IMR-90 (cell line): ENCODE data around the gene OPCML. TPM values are rescaled to one million over a fixed set of nuclear protein-coding genes. Genes with fewer than 3 reads are reported as not detected.

Source experiments
- ATAC-seq: fragments of 200-7000 bp; cut with Tn5 transposase; 2 replicates; pipeline ENCODE4 v1.9.1; 2020; ENCODE audit warnings: low read depth, mild to moderate bottlenecking, moderate library complexity
- BruUV-seq: library from RNA; stranded (reverse); fragments of 400-500 nt; replicated peaks from 2 replicates; lab custom pipeline; 2021; lab: Mats Ljungman, UMichigan
- CTCF ChIA-PET: fragments of 300-600 bp; formaldehyde crosslinking; extraction: SDS; loops from one replicate; lab custom pipeline; 2021; ENCODE audit warnings: antibody characterized with exemption; lab: Yijun Ruan, JAX
- POLR2A ChIA-PET: fragments of 300-600 bp; sonication (Branson Sonifier 250); formaldehyde crosslinking; loops from one replicate; lab custom pipeline; 2022; ENCODE audit warnings: antibody characterized with exemption; ENCODE audit not compliant: unreplicated experiment; lab: Charles Lee
- DNase-seq: peaks from one replicate; pipeline ENCODE4 v3.0.0; 2013
- H2AFZ ChIP-seq: replicated peaks from 2 replicates; pipeline ENCODE3; 2013; ENCODE audit warnings: low read length, mild to moderate bottlenecking; ENCODE audit not compliant: poor library complexity
- H2AK5ac ChIP-seq: 2 replicates; pipeline ENCODE4 v1.6.1; 2013; ENCODE audit warnings: low read depth, low read length, inconsistent platforms
- H2AK9ac ChIP-seq: replicated peaks from 2 replicates; pipeline ENCODE3; 2013; ENCODE audit warnings: mild to moderate bottlenecking, low read depth, low read length, moderate library complexity; ENCODE audit not compliant: poor library complexity
- H2BK120ac ChIP-seq: 2 replicates; pipeline ENCODE4 v1.6.1; 2013; ENCODE audit warnings: low read depth, low read length, inconsistent platforms
- H2BK15ac ChIP-seq: 3 replicates; pipeline ENCODE4 v1.6.1; 2013; ENCODE audit warnings: low read depth, low read length, inconsistent platforms
- H2BK20ac ChIP-seq: 2 replicates; pipeline ENCODE4 v1.6.1; 2013; ENCODE audit warnings: low read depth, mild to moderate bottlenecking, inconsistent platforms, low read length, moderate library complexity
- H2BK5ac ChIP-seq: 2 replicates; pipeline ENCODE4 v1.6.1; 2013; ENCODE audit warnings: mild to moderate bottlenecking, low read depth, low read length, inconsistent platforms; ENCODE audit not compliant: poor library complexity, severe bottlenecking
- H3K14ac ChIP-seq: replicated peaks from 2 replicates; pipeline ENCODE4 v1.6.1; 2013; ENCODE audit warnings: low read depth, low read length, inconsistent platforms
- H3K18ac ChIP-seq: 2 replicates; pipeline ENCODE4 v1.6.1; 2013; ENCODE audit warnings: low read depth, low read length, control low read depth
- H3K23ac ChIP-seq: 2 replicates; pipeline ENCODE4 v1.6.1; 2013; ENCODE audit warnings: low read depth, low read length, inconsistent platforms
- H3K27ac ChIP-seq: 2 replicates; pipeline ENCODE4 v1.5.1; 2013; ENCODE audit warnings: mild to moderate bottlenecking, control low read depth, low read length; ENCODE audit not compliant: insufficient read depth
- H3K27me3 ChIP-seq: 2 replicates; pipeline ENCODE4 v1.6.1; 2013; ENCODE audit warnings: low read length; ENCODE audit not compliant: control insufficient read depth, insufficient read depth
- H3K36me3 ChIP-seq: 2 replicates; pipeline ENCODE4 v1.6.1; 2013; ENCODE audit warnings: low read length, mixed read lengths; ENCODE audit not compliant: control insufficient read depth, insufficient read depth
- H3K4ac ChIP-seq: 2 replicates; pipeline ENCODE4 v1.6.1; 2013; ENCODE audit warnings: low read depth, low read length, inconsistent platforms
- H3K4me1 ChIP-seq: 2 replicates; pipeline ENCODE4 v1.6.1; 2013; ENCODE audit warnings: low read length, mixed read lengths; ENCODE audit not compliant: control insufficient read depth, insufficient read depth
- H3K4me2 ChIP-seq: 2 replicates; pipeline ENCODE4 v1.6.1; 2013; ENCODE audit warnings: low read depth, mild to moderate bottlenecking, control low read depth, low read length, moderate library complexity
- H3K4me3 ChIP-seq: 2 replicates; pipeline ENCODE4 v1.5.1; 2013; ENCODE audit warnings: low read depth, mild to moderate bottlenecking, control low read depth, low read length, moderate library complexity; ENCODE audit not compliant: insufficient read depth
- H3K56ac ChIP-seq: 2 replicates; pipeline ENCODE4 v1.6.1; 2013; ENCODE audit warnings: low read length, inconsistent platforms; ENCODE audit not compliant: insufficient read depth; ENCODE audit errors: extremely low read depth
- H3K79me1 ChIP-seq, 2 experiments: 2 replicates each; pipeline ENCODE4 v1.6.1; 2013; ENCODE audit warnings: low read length in 2 of 2, inconsistent platforms in 1 of 2, low read depth in 1 of 2
- H3K9ac ChIP-seq: 2 replicates; pipeline ENCODE4 v1.6.1; 2013; ENCODE audit warnings: low read depth, low read length, control low read depth
- H3K9me1 ChIP-seq: 2 replicates; pipeline ENCODE4 v1.6.1; 2013; ENCODE audit warnings: low read length, inconsistent platforms; ENCODE audit not compliant: insufficient read depth
- H3K9me3 ChIP-seq: 2 replicates; pipeline ENCODE4 v1.6.1; 2013; ENCODE audit warnings: low read length; ENCODE audit not compliant: control insufficient read depth, insufficient read depth
- H4K20me1 ChIP-seq: 2 replicates; pipeline ENCODE4 v1.6.1; 2013; ENCODE audit warnings: low read length, inconsistent platforms; ENCODE audit not compliant: insufficient read depth
- H4K5ac ChIP-seq: 2 replicates; pipeline ENCODE4 v1.6.1; 2013; ENCODE audit warnings: mild to moderate bottlenecking, low read depth, low read length, control low read depth
- H4K8ac ChIP-seq, 2 experiments: 2 replicates each; pipeline ENCODE4 v1.6.1; 2013; ENCODE audit warnings: low read depth in 2 of 2, low read length in 2 of 2, control low read depth in 1 of 2, inconsistent platforms in 1 of 2
- H4K91ac ChIP-seq: 2 replicates; pipeline ENCODE4 v1.6.1; 2013; ENCODE audit warnings: low read depth, low read length, inconsistent platforms; ENCODE audit not compliant: insufficient read depth
- BHLHE40 ChIP-seq: fragments of 150-350 bp; IDR thresholded peaks from 2 replicates; pipeline ENCODE4 v1.6.1; 2016; ENCODE audit warnings: mild to moderate bottlenecking, low read depth, low read length
- CHD1 ChIP-seq: IDR thresholded peaks from 2 replicates; pipeline ENCODE4 v1.6.1; 2012; ENCODE audit warnings: low read depth, low read length, improper control_type of control experiment
- FOS ChIP-seq: fragments of 150-350 bp; IDR thresholded peaks from 2 replicates; pipeline ENCODE4 v1.6.1; 2016; ENCODE audit warnings: low read depth, low read length
- MAFK ChIP-seq: IDR thresholded peaks from 2 replicates; pipeline ENCODE4 v1.6.1; 2012; ENCODE audit warnings: low read depth, low read length, improper control_type of control experiment
- MAZ ChIP-seq: IDR thresholded peaks from 2 replicates; pipeline ENCODE4 v1.6.1; 2012; ENCODE audit warnings: low read depth, mild to moderate bottlenecking, low read length, improper control_type of control experiment, moderate library complexity, borderline replicate concordance
- MXI1 ChIP-seq: IDR thresholded peaks from 2 replicates; pipeline ENCODE4 v1.6.1; 2012; ENCODE audit warnings: low read depth, mild to moderate bottlenecking, low read length, moderate library complexity, borderline replicate concordance
- NFE2L2 ChIP-seq: fragments of 150-350 bp; IDR thresholded peaks from 2 replicates; pipeline ENCODE4 v1.6.1; 2016; ENCODE audit warnings: low read depth, mild to moderate bottlenecking, low read length
- RAD21 ChIP-seq: IDR thresholded peaks from 2 replicates; pipeline ENCODE4 v1.6.1; 2012; ENCODE audit warnings: low read length, improper control_type of control experiment
- RFX5 ChIP-seq: IDR thresholded peaks from 2 replicates; pipeline ENCODE4 v1.8.0; 2012; ENCODE audit warnings: low read depth, mild to moderate bottlenecking, low read length, moderate library complexity
- WGBS, 2 experiments: methylation state at CpG; one replicate each; pipeline versions ENCODE4 v1.1.5 to v1.1.7; 2013; ENCODE audit warnings: missing lambda C conversion rate in 2 of 2; ENCODE audit not compliant: insufficient read length in 1 of 2; ENCODE audit errors: extremely low coverage in 2 of 2; 5-methylcytosine and 5-hydroxymethylcytosine counted together
- dilution Hi-C: fragments of 300-500 bp; cut with HindIII; formaldehyde crosslinking; loops from one replicate; pipeline ENCODE4 v1.14.3; 2018; ENCODE audit warnings: low sequenced_read_pairs; ENCODE audit not compliant: unreplicated experiment
- in situ Hi-C: fragments of 300-500 bp; cut with MboI; formaldehyde crosslinking; loops from 3 replicates; pipeline ENCODE4 v1.14.3; 2019; ENCODE audit warnings: low sequenced_read_pairs, inconsistent platforms, mixed read lengths
- intact Hi-C: fragments of 100-400 bp; cut with micrococcal nuclease; formaldehyde crosslinking; loops from 2 replicates; pipeline ENCODE4 v1.10.0; 2022
- polyA plus RNA-seq, 3 experiments: library from polyadenylated mRNA; depleted of rRNA; stranded (reverse); fragments of >200 nt; gene quantifications; 2 replicates each; pipeline ENCODE4 v1.2.3, GENCODE V29; 2012; ENCODE audit warnings: low replicate concordance in 1 of 3
- total RNA-seq: library from RNA; depleted of rRNA; stranded (reverse); fragments of >200 nt; gene quantifications from 2 replicates; pipeline ENCODE4 v1.2.3, GENCODE V29; 2012
- TF ChIP-seq, protein P1 (sequence below): fragments of 150-350 bp; IDR thresholded peaks from 2 replicates; pipeline ENCODE4 v1.6.1; 2016; ENCODE audit warnings: low read depth, mild to moderate bottlenecking, low read length, moderate library complexity, borderline replicate concordance

OPCML gene
- total and polyA plus RNA-seq, 2 of the 4 experiments (the other 2 are of a cell fraction), result under 0.01 to 2.6 TPM

DNA sequence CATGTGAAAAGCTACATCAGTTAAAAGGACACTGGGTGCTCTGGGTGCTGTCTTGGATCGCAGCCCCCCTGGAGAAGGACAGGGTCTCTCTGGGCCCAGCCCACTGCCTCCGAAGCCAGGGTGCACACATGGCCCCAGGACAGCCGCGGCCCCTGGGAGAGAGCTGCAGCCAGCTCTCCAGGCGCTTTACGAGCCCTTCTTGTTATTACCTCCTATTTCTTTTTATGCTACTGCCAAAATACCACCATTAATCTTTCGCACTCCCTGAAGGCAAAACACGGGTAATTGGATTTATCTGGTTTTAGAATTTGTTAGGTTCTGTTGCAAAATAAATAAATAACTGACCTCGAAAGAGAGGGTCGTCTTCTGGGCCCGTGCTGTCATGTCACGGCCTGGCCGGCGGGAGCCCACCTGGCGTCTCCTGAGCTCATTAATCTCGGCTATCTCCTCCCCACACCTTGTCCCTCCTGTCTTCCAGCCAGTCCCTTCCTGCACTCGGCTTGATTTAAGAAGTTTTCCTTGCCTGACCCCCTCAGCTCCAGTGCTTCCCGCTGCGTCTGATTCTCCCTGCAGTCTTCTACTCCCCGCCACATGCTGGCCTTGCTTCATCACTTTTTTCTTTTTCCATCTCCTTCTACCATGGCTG lies 611.7 kb downstream of the OPCML start:
- H3K18ac ChIP-seq, result no peak overlapping the region
- no TSS peak for BruUV-seq
- H3K9ac ChIP-seq, result no peak overlapping the region
- no peaks in the 10 kb centered on the region for H3K4me1 ChIP-seq
- H4K5ac ChIP-seq, result no peak overlapping the region
- no peak overlapping the region for H3K27ac ChIP-seq
- no peak overlapping the region for H2BK15ac ChIP-seq
- in situ Hi-C loops, result no loop called here
- H3K14ac ChIP-seq, result no peak overlapping the region
- no peak overlapping the region for H2AFZ ChIP-seq
- H3K27me3 ChIP-seq, result no peaks in the 10 kb centered on the region; the same call in none of the 2 replicates
- H3K4me3 ChIP-seq, result no peak overlapping the region
- no peak overlapping the region for H2BK120ac ChIP-seq
- dilution Hi-C loops, result no loop called here
- H2AK5ac ChIP-seq, result no peak overlapping the region
- H4K20me1 ChIP-seq, result no peaks in the 10 kb centered on the region
- H3K9me1 ChIP-seq, result no peaks in the 10 kb centered on the region
- ChIA-PET POLR2A (no interaction called here), CTCF (no interaction called here)
- no peak overlapping the region for H3K23ac ChIP-seq
- H2BK5ac ChIP-seq, result no peak overlapping the region
- H4K91ac ChIP-seq, result no peak overlapping the region
- no peak overlapping the region for H2AK9ac ChIP-seq
- intact Hi-C loops, result no loop called here
- no peak for DNase-seq
- 80% methylated on average over 1 of the region's 20 CpGs; no CpG with 5 or more reads in 1 of the 2 experiments for WGBS, 2 experiments
- no peak overlapping the region for H3K4ac ChIP-seq
- no peaks in the 10 kb centered on the region for H3K79me1 ChIP-seq
- no peak overlapping the region for H4K8ac ChIP-seq
- H2BK20ac ChIP-seq, result no peak overlapping the region
- no peak overlapping the region for H3K4me2 ChIP-seq
- no peak overlapping the region for H3K56ac ChIP-seq
- H3K9me3 ChIP-seq, result no peaks in the 10 kb centered on the region
- no peak for ATAC-seq
- TF ChIP-seq MAFK (no peak), NFE2L2 (no peak), RAD21 (no peak), FOS (no peak), MAZ (no peak), RFX5 (no peak), CHD1 (no peak), MXI1 (no peak), BHLHE40 (no peak)
- TF ChIP-seq, protein P1, sequence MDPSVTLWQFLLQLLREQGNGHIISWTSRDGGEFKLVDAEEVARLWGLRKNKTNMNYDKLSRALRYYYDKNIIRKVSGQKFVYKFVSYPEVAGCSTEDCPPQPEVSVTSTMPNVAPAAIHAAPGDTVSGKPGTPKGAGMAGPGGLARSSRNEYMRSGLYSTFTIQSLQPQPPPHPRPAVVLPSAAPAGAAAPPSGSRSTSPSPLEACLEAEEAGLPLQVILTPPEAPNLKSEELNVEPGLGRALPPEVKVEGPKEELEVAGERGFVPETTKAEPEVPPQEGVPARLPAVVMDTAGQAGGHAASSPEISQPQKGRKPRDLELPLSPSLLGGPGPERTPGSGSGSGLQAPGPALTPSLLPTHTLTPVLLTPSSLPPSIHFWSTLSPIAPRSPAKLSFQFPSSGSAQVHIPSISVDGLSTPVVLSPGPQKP, result no peak
- H3K36me3 ChIP-seq, result no peaks in the 10 kb centered on the region
